A549 treated with DMSO at 1 μM for 4 hours (cell line): ENCODE measurements around the gene EGR4. TPM values are rescaled to one million over a fixed set of nuclear protein-coding genes. Genes with fewer than 3 reads are reported as not detected.

Source experiments
- total RNA-seq: library from RNA; stranded (reverse); fragments of 200-300 nt; extraction: Qiagen RNA extraction; gene quantifications from 5 replicates; pipeline ENCODE4 v1.2.3, GENCODE V29; 2022; ENCODE audit warnings: low read depth

Gene EGR4
- total RNA-seq, result 0.11 to 0.32 TPM (median 0.25 TPM) in 5 replicates

GRCh38 chr2:73293534-73294171 lies at the start of gene EGR4:
Gene EGR4, minus strand, starts transcription at chr2:73293548. Its CDS starts 231 bp downstream, at chr2:73293317.

GRCh38 chr2:73284296-73285158 lies 8.8 kb downstream of the EGR4 start, which contains the start of gene FBXO41:
Gene FBXO41, minus strand, starts transcription at chr2:73284478. Its CDS starts 14,848 bp downstream, at chr2:73269630.

Other genes starting within 250 kb of the EGR4 start
- 13.5 to 17.9 TPM (median 17.2 TPM) in 5 replicates for gene SFXN5, start 221.8 kb downstream of the EGR4 start, total RNA-seq
- 35.3 to 38.8 TPM (median 37.0 TPM) in 5 replicates for gene RAB11FIP5, start 180.6 kb downstream of the EGR4 start, total RNA-seq
- gene NOTO, start 91.0 kb downstream of the EGR4 start, total RNA-seq, result 0.04 to 0.06 TPM in 2 of 5 replicates, not detected in the others
- 56.0 to 59.8 TPM (median 57.6 TPM) in 5 replicates for gene SMYD5, start 79.3 kb downstream of the EGR4 start, total RNA-seq
- 17.6 to 24.6 TPM (median 23.8 TPM) in 5 replicates for gene PRADC1, start 60.3 kb downstream of the EGR4 start, total RNA-seq
- gene CCT7, start 59.2 kb downstream of the EGR4 start, total RNA-seq, result 565 to 891 TPM (median 613 TPM) in 5 replicates
- gene FBXO41, start 9.1 kb downstream of the EGR4 start, total RNA-seq, result 4.4 to 6.1 TPM (median 5.3 TPM) in 5 replicates
- gene ALMS1, start 92.3 kb upstream of the EGR4 start, total RNA-seq, result 9.1 to 12.2 TPM (median 10.8 TPM) in 5 replicates